MCF 10A (cell line): ENCODE results near the gene TRIM68. TPM values are rescaled to one million over a fixed set of nuclear protein-coding genes. Genes with fewer than 3 reads are reported as not detected.

ENCODE experiments used
- BruUV-seq: library from RNA; stranded (reverse); fragments of 400-500 nt; replicated peaks from 2 replicates; lab custom pipeline; 2021; lab: Mats Ljungman, UMichigan
- CTCF ChIA-PET: fragments of 300-600 bp; sonication (Branson Sonifier 250); formaldehyde crosslinking; extraction: SDS; loops from one replicate; lab custom pipeline; 2021; ENCODE audit warnings: antibody characterized with exemption, inconsistent platforms; lab: Yijun Ruan, JAX
- POLR2A ChIA-PET: fragments of 300-600, 350-650 bp; sonication (Branson Sonifier 250); formaldehyde crosslinking; extraction: SDS; loops from one replicate; lab custom pipeline; 2020; ENCODE audit warnings: antibody characterized with exemption, inconsistent platforms; lab: Yijun Ruan, JAX
- DNase-seq: peaks from one replicate; pipeline ENCODE4 v3.0.0-alpha.2; 2018; ENCODE audit not compliant: unreplicated experiment
- H3K27ac Mint-ChIP-seq: one replicate; pipeline ENCODE4 v1.8.0; 2022; ENCODE audit warnings: mild to moderate bottlenecking, low read depth, mixed read lengths; ENCODE audit not compliant: unreplicated experiment
- H3K27me3 Mint-ChIP-seq: one replicate; pipeline ENCODE4 v1.8.0; 2022; ENCODE audit warnings: mixed read lengths; ENCODE audit not compliant: insufficient read depth, unreplicated experiment
- H3K36me3 Mint-ChIP-seq: one replicate; pipeline ENCODE4 v1.8.0; 2022; ENCODE audit warnings: mild to moderate bottlenecking, moderate library complexity, mixed read lengths; ENCODE audit not compliant: insufficient read depth, unreplicated experiment
- H3K4me1 Mint-ChIP-seq: one replicate; pipeline ENCODE4 v1.8.0; 2022; ENCODE audit warnings: mixed read lengths; ENCODE audit not compliant: insufficient read depth, unreplicated experiment
- H3K4me3 Mint-ChIP-seq: one replicate; pipeline ENCODE4 v1.8.0; 2022; ENCODE audit warnings: mild to moderate bottlenecking, moderate library complexity, mixed read lengths; ENCODE audit not compliant: unreplicated experiment
- H3K9me3 Mint-ChIP-seq: one replicate; pipeline ENCODE4 v1.8.0; 2022; ENCODE audit warnings: mixed read lengths; ENCODE audit not compliant: unreplicated experiment
- intact Hi-C: fragments of 100-400 bp; cut with micrococcal nuclease; formaldehyde crosslinking; loops from 2 replicates; pipeline ENCODE4 v1.14.1; 2022
- total RNA-seq: library from RNA; stranded (reverse); gene quantifications from 2 replicates; pipeline ENCODE4 v1.2.3, GENCODE V29; 2022
- TF ChIP-seq, protein P1 (sequence below): fragments of 200-600 bp; IDR thresholded peaks from one replicate; pipeline ENCODE4 v1.8.0; 2022; ENCODE audit warnings: antibody characterized with exemption, mild to moderate bottlenecking; ENCODE audit not compliant: unreplicated experiment

TRIM68 gene
- total RNA-seq, 1 experiment from 2014 or later: 7.9 TPM

DNA sequence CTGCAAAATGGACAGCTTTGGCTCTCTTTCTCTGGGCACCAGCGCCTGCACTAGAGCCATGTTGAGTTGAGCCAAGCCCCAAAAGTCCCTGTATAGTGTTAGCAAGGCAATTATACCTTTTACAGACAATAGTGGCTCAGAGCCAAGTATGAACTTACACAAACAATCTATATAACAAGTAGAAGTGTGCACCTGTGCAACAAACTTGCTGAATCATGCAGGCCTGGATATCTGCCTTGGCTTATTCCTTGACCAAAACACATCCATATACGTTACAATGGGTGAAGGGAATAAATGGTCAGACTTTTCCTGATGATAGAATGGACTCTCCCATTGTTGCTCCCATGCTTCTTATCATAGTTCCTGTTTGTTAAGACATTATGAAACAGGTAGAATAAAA lies 30.3 kb downstream of the TRIM68 start:
- POLR2A ChIA-PET: no interaction called here
- H3K4me3 Mint-ChIP-seq: no peak overlapping the region
- H3K36me3 Mint-ChIP-seq: no peaks in the 10 kb centered on the region
- CTCF ChIA-PET: no interaction called here
- peaks cover 28% of the 10 kb centered on the region for H3K27me3 Mint-ChIP-seq
- intact Hi-C loops: no loop called here
- no TSS peak for BruUV-seq
- DNase-seq: peak; percentile 43
- no peaks in the 10 kb centered on the region for H3K4me1 Mint-ChIP-seq
- no peak overlapping the region for H3K27ac Mint-ChIP-seq
- H3K9me3 Mint-ChIP-seq: no peaks in the 10 kb centered on the region
- TF ChIP-seq, protein P1, sequence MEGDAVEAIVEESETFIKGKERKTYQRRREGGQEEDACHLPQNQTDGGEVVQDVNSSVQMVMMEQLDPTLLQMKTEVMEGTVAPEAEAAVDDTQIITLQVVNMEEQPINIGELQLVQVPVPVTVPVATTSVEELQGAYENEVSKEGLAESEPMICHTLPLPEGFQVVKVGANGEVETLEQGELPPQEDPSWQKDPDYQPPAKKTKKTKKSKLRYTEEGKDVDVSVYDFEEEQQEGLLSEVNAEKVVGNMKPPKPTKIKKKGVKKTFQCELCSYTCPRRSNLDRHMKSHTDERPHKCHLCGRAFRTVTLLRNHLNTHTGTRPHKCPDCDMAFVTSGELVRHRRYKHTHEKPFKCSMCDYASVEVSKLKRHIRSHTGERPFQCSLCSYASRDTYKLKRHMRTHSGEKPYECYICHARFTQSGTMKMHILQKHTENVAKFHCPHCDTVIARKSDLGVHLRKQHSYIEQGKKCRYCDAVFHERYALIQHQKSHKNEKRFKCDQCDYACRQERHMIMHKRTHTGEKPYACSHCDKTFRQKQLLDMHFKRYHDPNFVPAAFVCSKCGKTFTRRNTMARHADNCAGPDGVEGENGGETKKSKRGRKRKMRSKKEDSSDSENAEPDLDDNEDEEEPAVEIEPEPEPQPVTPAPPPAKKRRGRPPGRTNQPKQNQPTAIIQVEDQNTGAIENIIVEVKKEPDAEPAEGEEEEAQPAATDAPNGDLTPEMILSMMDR: no peak

DNA sequence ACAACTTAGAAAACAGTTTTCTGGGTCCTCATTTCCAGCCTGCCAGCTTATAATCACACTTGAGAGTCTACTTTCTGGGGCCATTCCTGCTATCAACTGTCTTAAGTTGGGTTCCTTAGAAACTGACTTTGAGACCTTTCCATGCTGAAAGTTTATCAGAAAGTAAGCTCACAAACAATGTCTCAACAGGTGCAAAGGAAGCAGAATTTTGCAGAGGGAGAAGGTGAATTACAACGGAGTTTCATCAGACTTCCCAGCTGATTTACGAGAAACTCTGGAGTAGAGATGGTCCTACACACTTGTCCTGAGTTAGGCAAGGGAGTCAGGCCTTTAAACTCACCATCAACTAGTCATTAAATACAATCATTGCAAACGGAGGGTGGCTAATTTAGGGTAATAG lies 31.2 kb downstream of the TRIM68 start:
- Mint-ChIP-seq H3K4me3 (no peak overlapping the region), H3K36me3 (no peaks in the 10 kb centered on the region), H3K27ac (no peak overlapping the region), H3K4me1 (no peaks in the 10 kb centered on the region), H3K27me3 (peaks cover 26% of the 10 kb centered on the region), H3K9me3 (no peaks in the 10 kb centered on the region)
- TF ChIP-seq, protein P1: no peak
- CTCF ChIA-PET: interaction anchor here (0.7 kb wide), 1 partner anchor 60 kb away, joined by 3 read pairs; no protein-coding TSS in a partner anchor
- POLR2A ChIA-PET: no interaction called here
- no TSS peak for BruUV-seq
- intact Hi-C loops: no loop called here
- no peak for DNase-seq

DNA sequence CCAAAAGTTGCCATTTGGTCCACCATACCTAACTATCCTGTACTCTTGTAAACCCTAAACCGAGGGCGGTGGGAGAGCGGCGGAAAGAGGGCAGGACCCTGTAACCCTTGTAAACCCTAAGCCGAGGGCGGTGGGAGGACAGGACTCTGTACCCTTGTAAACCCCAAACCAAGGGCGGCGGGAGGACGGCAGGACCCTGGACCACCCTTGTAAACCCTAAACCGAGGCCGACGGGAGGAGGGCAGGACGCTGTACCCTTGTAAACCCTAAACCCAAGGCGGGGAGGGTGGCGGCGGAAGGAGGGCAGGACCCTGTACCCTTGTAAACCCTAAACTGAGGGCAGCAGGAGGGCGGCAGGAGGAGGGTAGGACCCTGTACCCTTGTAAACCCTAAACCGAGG lies 39.0 kb downstream of the TRIM68 start:
- no peak overlapping the region for H3K4me3 Mint-ChIP-seq
- H3K27me3 Mint-ChIP-seq: no peaks in the 10 kb centered on the region
- BruUV-seq: no TSS peak
- H3K27ac Mint-ChIP-seq: no peak overlapping the region
- ChIA-PET CTCF (no interaction called here), POLR2A (no interaction called here)
- intact Hi-C loops: no loop called here
- H3K9me3 Mint-ChIP-seq: no peaks in the 10 kb centered on the region
- no peaks in the 10 kb centered on the region for H3K4me1 Mint-ChIP-seq
- DNase-seq: no peak
- H3K36me3 Mint-ChIP-seq: no peaks in the 10 kb centered on the region
- TF ChIP-seq, protein P1: no peak

DNA sequence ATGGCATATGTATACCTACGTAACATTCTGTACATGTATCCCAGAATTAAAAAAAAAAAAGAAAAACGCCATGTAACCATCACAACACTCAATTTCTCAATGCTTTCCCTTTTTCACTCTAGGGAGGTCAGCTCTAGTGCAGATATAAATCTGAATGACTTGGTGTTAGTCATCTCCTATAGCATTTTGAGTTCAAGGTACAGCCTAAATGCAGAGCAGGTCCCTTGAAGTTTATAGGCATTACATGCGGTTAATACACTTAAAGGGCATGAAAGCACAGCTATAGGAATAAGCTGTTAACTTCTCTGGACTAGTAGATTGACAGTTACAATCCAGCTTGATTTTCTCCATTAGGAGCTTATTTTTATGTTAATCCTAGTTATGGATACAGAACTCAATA lies 42.7 kb downstream of the TRIM68 start:
- H3K36me3 Mint-ChIP-seq: no peaks in the 10 kb centered on the region
- no TSS peak for BruUV-seq
- no peaks in the 10 kb centered on the region for H3K4me1 Mint-ChIP-seq
- TF ChIP-seq, protein P1: no peak
- no peak overlapping the region for H3K4me3 Mint-ChIP-seq
- peaks cover 8% of the 10 kb centered on the region for H3K9me3 Mint-ChIP-seq
- DNase-seq: no peak
- no peak overlapping the region for H3K27ac Mint-ChIP-seq
- CTCF ChIA-PET: interaction anchor here (0.6 to 1.2 kb wide), 4 partner anchors 261 to 399 kb away, joined by 3 to 6 read pairs (median 4); no protein-coding TSS in a partner anchor
- POLR2A ChIA-PET: no interaction called here
- intact Hi-C loops: no loop called here
- no peaks in the 10 kb centered on the region for H3K27me3 Mint-ChIP-seq
